H9 (cell line): ENCODE results near the gene HEATR9. TPM values are rescaled to one million over a fixed set of nuclear protein-coding genes. Genes with fewer than 3 reads are reported as not detected.

Experiments
- DNase-seq: peaks from one replicate; pipeline ENCODE4 v3.0.0-alpha.2; 2017
- H2AFZ ChIP-seq: one replicate; pipeline ENCODE4 v1.6.1; 2013; ENCODE audit warnings: mild to moderate bottlenecking, low read length, control low read depth, moderate library complexity
- H2AK5ac ChIP-seq: 2 replicates; pipeline ENCODE4 v1.6.1; 2013; ENCODE audit warnings: low read length, control low read depth, mixed read lengths; ENCODE audit not compliant: insufficient read length
- H2BK120ac ChIP-seq: one replicate; pipeline ENCODE4 v1.6.1; 2013; ENCODE audit warnings: low read depth, mild to moderate bottlenecking, low read length, control low read depth, inconsistent platforms; ENCODE audit not compliant: poor library complexity, severe bottlenecking
- H2BK12ac ChIP-seq: 2 replicates; pipeline ENCODE4 v1.6.1; 2013; ENCODE audit warnings: low read length, control low read depth, mixed read lengths, low read depth; ENCODE audit not compliant: insufficient read length
- H2BK15ac ChIP-seq: 2 replicates; pipeline ENCODE4 v1.6.1; 2013; ENCODE audit warnings: low read depth, low read length, control low read depth
- H2BK20ac ChIP-seq: one replicate; pipeline ENCODE4 v1.6.1; 2013; ENCODE audit warnings: low read depth, mild to moderate bottlenecking, low read length, control low read depth, inconsistent platforms; ENCODE audit not compliant: poor library complexity, severe bottlenecking
- H2BK5ac ChIP-seq: 2 replicates; pipeline ENCODE4 v1.6.1; 2013; ENCODE audit warnings: low read length, control low read depth, mixed read lengths; ENCODE audit not compliant: insufficient read length
- H3K14ac ChIP-seq: 2 replicates; pipeline ENCODE4 v1.6.1; 2013; ENCODE audit warnings: low read length, control low read depth; ENCODE audit not compliant: insufficient read depth
- H3K18ac ChIP-seq: 2 replicates; pipeline ENCODE4 v1.6.1; 2013; ENCODE audit warnings: low read depth, mild to moderate bottlenecking, mixed read lengths, low read length, control low read depth; ENCODE audit not compliant: insufficient read length
- H3K23ac ChIP-seq: 2 replicates; pipeline ENCODE4 v1.6.1; 2013; ENCODE audit warnings: low read length, control low read depth, mixed read lengths, low read depth; ENCODE audit not compliant: insufficient read length
- H3K23me2 ChIP-seq: 2 replicates; pipeline ENCODE4 v1.6.1; 2013; ENCODE audit warnings: low read depth, mild to moderate bottlenecking, mixed read lengths, low read length, control low read depth; ENCODE audit not compliant: insufficient read length, poor library complexity, severe bottlenecking
- H3K27ac ChIP-seq: 2 replicates; pipeline ENCODE4 v1.5.1; 2013; ENCODE audit warnings: low read length, control low read depth, mixed read lengths, low read depth; ENCODE audit not compliant: insufficient read length
- H3K27me3 ChIP-seq: 2 replicates; pipeline ENCODE4 v1.6.1; 2013; ENCODE audit warnings: low read length, control low read depth, inconsistent platforms; ENCODE audit not compliant: insufficient read depth
- H3K4ac ChIP-seq: 2 replicates; pipeline ENCODE4 v1.6.1; 2013; ENCODE audit warnings: low read depth, mild to moderate bottlenecking, control low read depth, inconsistent platforms, low read length, moderate library complexity
- H3K4me1 ChIP-seq: 2 replicates; pipeline ENCODE4 v1.6.1; 2013; ENCODE audit warnings: low read length, control low read depth, inconsistent platforms; ENCODE audit not compliant: insufficient read depth
- H3K4me2 ChIP-seq: 2 replicates; pipeline ENCODE4 v1.6.1; 2013; ENCODE audit warnings: low read length, control low read depth, mixed read lengths; ENCODE audit not compliant: insufficient read length, insufficient read depth
- H3K56ac ChIP-seq: 2 replicates; pipeline ENCODE4 v1.6.1; 2013; ENCODE audit warnings: low read depth, mild to moderate bottlenecking, mixed read lengths, low read length, control low read depth; ENCODE audit not compliant: insufficient read length
- H3K79me1 ChIP-seq: 2 replicates; pipeline ENCODE4 v1.6.1; 2013; ENCODE audit warnings: low read depth, mild to moderate bottlenecking, moderate library complexity, low read length, control low read depth, inconsistent platforms; ENCODE audit not compliant: insufficient read depth, poor library complexity, severe bottlenecking
- H3K79me2 ChIP-seq: 2 replicates; pipeline ENCODE4 v1.6.1; 2013; ENCODE audit warnings: low read length, control low read depth, inconsistent platforms; ENCODE audit not compliant: insufficient read depth
- H3K9ac ChIP-seq: 2 replicates; pipeline ENCODE4 v1.6.1; 2013; ENCODE audit warnings: low read length, control low read depth, mixed read lengths; ENCODE audit not compliant: insufficient read length; ENCODE audit errors: extremely low read depth
- H3K9me3 ChIP-seq: one replicate; pipeline ENCODE4 v1.6.1; 2013; ENCODE audit warnings: low read depth, low read length, inconsistent platforms; ENCODE audit not compliant: control insufficient read depth
- H3T11ph ChIP-seq: one replicate; pipeline ENCODE4 v1.6.1; 2013; ENCODE audit warnings: mild to moderate bottlenecking, low read length, control low read depth, inconsistent platforms
- H4K20me1 ChIP-seq: one replicate; pipeline ENCODE4 v1.6.1; 2013; ENCODE audit not compliant: control insufficient read depth, insufficient read length, insufficient read depth
- H4K5ac ChIP-seq: 2 replicates; pipeline ENCODE4 v1.6.1; 2013; ENCODE audit warnings: low read depth, mild to moderate bottlenecking, mixed read lengths, low read length, control low read depth; ENCODE audit not compliant: insufficient read length
- H4K8ac ChIP-seq: replicated peaks from 2 replicates; pipeline ENCODE4 v1.6.1; 2013; ENCODE audit warnings: low read length, control low read depth, mixed read lengths, low read depth; ENCODE audit not compliant: insufficient read length
- H4K91ac ChIP-seq: 2 replicates; pipeline ENCODE4 v1.6.1; 2013; ENCODE audit warnings: low read depth, mild to moderate bottlenecking, moderate library complexity, mixed read lengths, low read length, control low read depth; ENCODE audit not compliant: insufficient read length
- H3K27ac Mint-ChIP-seq, 3 experiments: 2 replicates in 2 of 3; 3 replicates in 1 of 3; pipeline ENCODE4 v1.8.0; 2020 to 2021; ENCODE audit warnings: mixed read lengths in 3 of 3, mild to moderate bottlenecking in 1 of 3, moderate library complexity in 1 of 3
- H3K27me3 Mint-ChIP-seq: 2 replicates; pipeline ENCODE4 v1.8.0; 2021; ENCODE audit warnings: low read depth, mild to moderate bottlenecking, moderate library complexity, mixed read lengths
- H3K36me3 Mint-ChIP-seq, 3 experiments: 2 replicates in 2 of 3; 3 replicates in 1 of 3; pipeline ENCODE4 v1.8.0; 2020 to 2021; ENCODE audit warnings: low read depth in 3 of 3, mixed read lengths in 3 of 3; ENCODE audit not compliant: insufficient read depth in 1 of 3
- H3K4me1 Mint-ChIP-seq, 2 experiments: 2 replicates each; pipeline ENCODE4 v1.8.0; 2020; ENCODE audit warnings: mixed read lengths in 2 of 2
- H3K4me3 Mint-ChIP-seq, 2 experiments: 2 replicates in 1 of 2; 3 replicates in 1 of 2; pipeline ENCODE4 v1.8.0; 2020 to 2021; ENCODE audit warnings: mild to moderate bottlenecking in 2 of 2, mixed read lengths in 2 of 2, moderate library complexity in 1 of 2
- H3K9me3 Mint-ChIP-seq, 2 experiments: 2 replicates in 1 of 2; 3 replicates in 1 of 2; pipeline ENCODE4 v1.8.0; 2020; ENCODE audit warnings: mild to moderate bottlenecking in 2 of 2, mixed read lengths in 2 of 2, moderate library complexity in 1 of 2
- CTCF ChIP-seq: fragments of 200-600 bp; sonication (generic); conservative IDR thresholded peaks from 3 replicates; pipeline ENCODE4 v1.8.0; 2021; ENCODE audit warnings: antibody characterized with exemption, mild to moderate bottlenecking
- WGBS: extraction: QIAGEN DNeasy Blood & Tissue Kit; methylation state at CpG from one replicate; pipeline ENCODE4 v1.1.7; 2013; ENCODE audit warnings: missing lambda C conversion rate, low lambda C conversion rate, mixed read lengths; ENCODE audit not compliant: insufficient read length; ENCODE audit errors: extremely low coverage; 5-methylcytosine and 5-hydroxymethylcytosine counted together
- total RNA-seq: library from RNA; stranded (reverse); gene quantifications from 2 replicates; pipeline ENCODE4 v1.2.1, GENCODE V29; 2021

The HEATR9 gene
- total RNA-seq, 1 experiment from 2014 or later: not detected

DNA sequence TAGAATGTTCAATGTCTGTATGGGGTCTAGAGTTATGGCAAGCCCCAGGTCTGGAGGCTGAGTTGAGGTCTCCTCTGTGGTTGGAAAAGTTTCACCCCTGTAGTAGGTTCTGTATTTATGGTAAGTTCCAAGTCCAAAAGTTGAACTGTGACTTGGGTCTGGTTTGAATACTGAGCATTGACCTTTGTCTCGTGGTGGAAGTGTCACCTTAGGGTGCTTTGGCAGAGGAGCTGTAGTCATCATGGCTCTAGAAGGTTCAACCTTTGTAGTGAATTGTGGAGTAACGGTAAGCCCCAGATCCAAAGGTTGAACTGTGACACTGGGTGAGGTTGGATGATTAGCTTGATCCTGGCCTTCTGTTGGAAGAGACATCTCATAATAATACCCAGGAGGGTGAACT, 44.3 kb upstream of the HEATR9 start:
- Histone ChIP-seq H4K5ac (no peak overlapping the region), H2BK120ac (no peak overlapping the region), H3K56ac (no peak overlapping the region), H2BK20ac (no peak overlapping the region), H4K20me1 (no peaks in the 10 kb centered on the region), H4K8ac (no peak overlapping the region), H3T11ph (no peak overlapping the region), H3K79me1 (no peaks in the 10 kb centered on the region), H3K4me1 (no peaks in the 10 kb centered on the region), H2BK5ac (no peak overlapping the region), H3K9me3 (no peaks in the 10 kb centered on the region), H3K23me2 (no peaks in the 10 kb centered on the region), H4K91ac (no peak overlapping the region), H3K9ac (no peak overlapping the region), H3K23ac (no peak overlapping the region), H2BK15ac (no peak overlapping the region), H3K18ac (no peak overlapping the region), H3K79me2 (0 out of 2 replicates have a peak, but pooled peaks cover 1% of the 10 kb centered on the region), H3K27ac (no peak overlapping the region), H3K4ac (no peak overlapping the region), H3K14ac (no peak overlapping the region), H2AFZ (no peak overlapping the region), H2BK12ac (no peak overlapping the region), H3K4me2 (no peak overlapping the region), H2AK5ac (no peak overlapping the region), H3K27me3 (no peaks in the 10 kb centered on the region)
- Mint-ChIP-seq H3K36me3 (peaks cover 3 to 21% (median 11%) of the 10 kb centered on the region in 3 experiments), H3K27me3 (peaks cover 15% of the 10 kb centered on the region), H3K9me3 (peaks cover 17 to 59% of the 10 kb centered on the region in 2 experiments), H3K4me1 (no peaks in the 10 kb centered on the region), H3K4me3 (no peak overlapping the region), H3K27ac (no peak overlapping the region)
- DNase-seq: no peak
- no CpG with 5 or more reads among the region's 2 CpGs for WGBS
- TF ChIP-seq CTCF: no peak
